ENCODE data around the gene ZNF398. TPM values are rescaled to one million over a fixed set of nuclear protein-coding genes. Genes with fewer than 3 reads are reported as not detected.

Gene ZNF398
- 8.1 to 11.4 TPM (median 9.8 TPM) in 5 replicates for total RNA-seq (2022; extraction: Qiagen RNA extraction)

GRCh38 chr7:149147072-149147751 lies at the start of gene ZNF398:
Gene ZNF398 (plus strand): TSS chr7:149147453. CDS start chr7:149147743, 290 bp downstream.

DNA sequence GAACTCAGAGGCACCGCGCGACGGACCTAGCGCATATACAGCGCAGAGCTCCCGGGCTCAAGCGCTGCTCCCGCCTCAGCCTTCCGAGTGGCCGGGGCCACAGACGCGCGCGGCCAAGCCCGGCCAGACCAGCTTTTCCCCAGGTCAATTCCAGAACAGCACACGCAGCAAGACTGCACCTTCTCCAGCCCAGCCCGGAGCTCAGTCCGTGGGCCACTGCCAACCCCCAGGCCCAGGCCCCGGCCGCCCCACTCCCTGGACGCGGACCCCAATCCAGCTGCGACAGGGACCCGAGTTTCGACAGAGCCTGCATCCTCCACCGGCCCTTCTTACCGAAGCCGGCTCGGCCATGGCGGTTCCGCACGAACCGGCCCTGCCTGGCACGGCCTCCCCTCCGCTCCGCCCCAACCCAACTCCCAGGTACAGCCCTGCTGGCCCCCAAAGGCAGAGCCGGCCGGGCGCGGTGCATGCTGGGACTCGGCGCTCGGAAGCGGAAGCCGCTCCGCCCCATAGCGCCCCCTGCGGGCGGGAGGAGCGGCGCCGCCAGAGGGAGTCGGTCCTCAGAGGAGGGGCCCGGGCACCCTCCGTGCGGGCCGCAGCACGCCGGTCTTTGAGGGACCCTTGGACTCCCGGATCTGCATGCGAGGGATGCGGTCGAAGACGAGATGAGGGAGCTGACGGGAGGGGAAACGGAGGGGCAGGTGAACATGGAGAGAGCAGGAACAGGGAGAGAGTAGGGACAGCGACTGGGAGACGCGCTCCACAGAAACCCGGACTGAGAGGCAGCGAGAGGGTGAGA lies 21.2 kb upstream of the ZNF398 start, which contains the start of gene ZNF425:
Gene ZNF425 (minus strand): TSS at position 462 of the 799 bp plus-strand sequence. CDS start 111 bp downstream, at position 351.

DNA sequence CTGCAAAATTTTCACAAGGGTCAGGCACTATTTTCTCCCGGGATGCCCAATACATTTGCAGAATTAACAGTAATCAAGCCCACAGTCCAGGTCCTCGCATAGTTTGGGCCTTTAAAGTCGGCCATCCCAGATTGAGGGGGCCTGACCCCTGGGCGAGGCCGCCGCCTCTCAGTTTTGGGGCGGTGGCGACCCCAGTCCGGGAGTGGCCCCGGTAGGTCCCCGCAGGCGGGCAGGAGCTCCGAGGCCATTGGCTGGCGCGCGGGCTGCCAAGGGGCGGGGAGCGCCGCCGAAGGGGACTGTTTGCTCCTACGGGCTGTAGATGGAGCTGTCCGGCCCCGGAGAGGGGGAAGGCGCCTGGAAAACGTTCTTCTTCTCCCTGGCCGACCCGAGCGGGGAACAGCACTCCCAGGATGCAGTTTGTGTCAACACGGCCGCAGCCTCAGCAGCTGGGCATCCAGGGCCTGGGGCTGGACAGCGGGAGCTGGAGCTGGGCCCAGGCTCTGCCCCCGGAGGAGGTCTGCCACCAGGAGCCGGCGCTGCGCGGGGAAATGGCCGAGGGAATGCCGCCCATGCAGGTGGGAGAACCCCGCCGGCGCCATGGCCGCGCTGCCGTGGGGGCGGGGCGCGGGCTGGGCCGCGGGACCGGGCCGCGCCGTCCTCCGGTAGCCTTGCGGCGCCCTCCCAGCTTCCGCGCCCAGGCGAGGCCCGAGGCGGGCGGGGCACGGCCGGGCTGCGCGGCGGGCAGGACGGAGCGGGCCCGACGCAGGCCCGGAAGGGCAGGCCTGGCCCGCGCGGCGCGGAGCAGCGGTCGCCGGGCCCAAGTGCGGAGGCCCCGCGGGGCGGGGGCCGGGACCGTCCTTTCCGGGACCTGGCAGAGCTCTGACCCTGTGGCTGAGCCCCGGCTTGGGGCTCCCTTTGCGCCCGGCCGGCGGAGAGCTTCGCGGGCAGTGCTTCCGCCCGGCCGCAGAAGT lies 48.2 kb downstream of the ZNF398 start, which contains the start of gene ZNF282:
Gene ZNF282 (plus strand): TSS at position 367 of the 971 bp plus-strand sequence. CDS start 44 bp downstream, at position 411.

Other genes starting within 250 kb of the ZNF398 start
- 179 to 198 TPM (median 189 TPM) in 5 replicates for gene PDIA4, start 118.9 kb upstream of the ZNF398 start, total RNA-seq (2022; extraction: Qiagen RNA extraction)
- gene ZNF786, start 56.7 kb upstream of the ZNF398 start, total RNA-seq (2022; extraction: Qiagen RNA extraction), result 5.0 to 6.9 TPM (median 6.5 TPM) in 5 replicates
- gene ZNF425, start 21.1 kb upstream of the ZNF398 start, total RNA-seq (2022; extraction: Qiagen RNA extraction), result 1.1 to 1.9 TPM (median 1.5 TPM) in 5 replicates
- 18.0 to 26.1 TPM (median 24.3 TPM) in 5 replicates for gene ZNF282, start 48.1 kb downstream of the ZNF398 start, total RNA-seq (2022; extraction: Qiagen RNA extraction)
- gene ZNF212, start 92.2 kb downstream of the ZNF398 start, total RNA-seq (2022; extraction: Qiagen RNA extraction), result 8.5 to 10.6 TPM (median 9.6 TPM) in 5 replicates
- gene ZNF783, start 114.7 kb downstream of the ZNF398 start, total RNA-seq (2022; extraction: Qiagen RNA extraction), result 3.8 to 6.8 TPM (median 5.8 TPM) in 5 replicates